T-cell (primary cell): ENCODE data around the gene CCN6. TPM values are rescaled to one million over a fixed set of nuclear protein-coding genes. Genes with fewer than 3 reads are reported as not detected.
A peak's percentile ranks its signal among the peaks of the same experiment; 100 is the strongest.

Experiments used
- ATAC-seq, 4 experiments: fragments of 200-7000 bp in 3 of 4; fragments of 150-1000 bp in 1 of 4; cut with Tn5 transposase; replicated peaks in 1 of 4; 1 replicate in 3 of 4; 2 replicates in 1 of 4; pipeline ENCODE4 v1.10.0; 2021; ENCODE audit warnings: moderate library complexity in 3 of 4, mild to moderate bottlenecking in 2 of 4, moderate number of reproducible peaks in 1 of 4
- CTCF ChIA-PET, 2 donors: fragments of 300-600 bp; sonication (Branson Sonifier 250); formaldehyde crosslinking; loops; one replicate each; lab custom pipeline; 2022; ENCODE audit warnings: antibody characterized with exemption in 2 of 2; lab: Charles Lee
- POLR2A ChIA-PET, 2 donors: fragments of 300-600 bp; sonication (Branson Sonifier 250); formaldehyde crosslinking; loops; one replicate each; lab custom pipeline; 2022; ENCODE audit warnings: antibody characterized with exemption in 2 of 2; lab: Charles Lee
- DNase-seq, 35 experiments: peaks; one replicate each; pipeline versions ENCODE4 v3.0.0 to v3.0.0-alpha.2; 2013 to 2023
- H3K27ac ChIP-seq: one replicate; pipeline ENCODE4 v1.5.1; 2013; ENCODE audit warnings: low read length
- H3K27me3 ChIP-seq, 2 experiments: replicated peaks in 1 of 2; 1 replicate in 1 of 2; 2 replicates in 1 of 2; pipeline versions ENCODE4 v1.6.1 to v1.7.0; 2013; ENCODE audit warnings: low read length in 1 of 2, mixed read lengths in 1 of 2; ENCODE audit not compliant: control insufficient read depth in 2 of 2, insufficient read depth in 2 of 2; ENCODE audit errors: extremely low read depth in 1 of 2
- H3K36me3 ChIP-seq, 2 donors: 1 replicate in 1 of 2; 2 replicates in 1 of 2; pipeline versions ENCODE4 v1.6.1 to v1.7.0; 2013; ENCODE audit warnings: low read length in 1 of 2; ENCODE audit not compliant: control insufficient read depth in 2 of 2, insufficient read depth in 1 of 2; ENCODE audit errors: extremely low read depth in 1 of 2
- H3K4me1 ChIP-seq, 2 experiments: 1 replicate in 1 of 2; 2 replicates in 1 of 2; pipeline versions ENCODE4 v1.6.1 to v1.7.0; 2013; ENCODE audit warnings: low read length in 2 of 2, mixed read lengths in 1 of 2; ENCODE audit not compliant: insufficient read depth in 2 of 2, control insufficient read depth in 1 of 2; ENCODE audit errors: extremely low read depth in 1 of 2
- H3K4me3 ChIP-seq, 2 donors: 1 replicate in 1 of 2; 2 replicates in 1 of 2; pipeline versions ENCODE4 v1.5.1 to v1.7.0; 2013; ENCODE audit warnings: mild to moderate bottlenecking in 2 of 2, low read length in 1 of 2, moderate library complexity in 1 of 2; ENCODE audit not compliant: control insufficient read depth in 1 of 2; ENCODE audit errors: extremely low read depth in 1 of 2
- H3K9me3 ChIP-seq: 2 replicates; pipeline ENCODE4 v1.7.0; 2013
- H3K27ac Mint-ChIP-seq, 2 donors: one replicate each; pipeline ENCODE4 v1.8.0; 2020 to 2021; ENCODE audit warnings: mild to moderate bottlenecking in 2 of 2, mixed read lengths in 2 of 2
- H3K27me3 Mint-ChIP-seq, 2 donors: one replicate each; pipeline ENCODE4 v1.8.0; 2021 to 2022; ENCODE audit warnings: mixed read lengths in 2 of 2
- H3K36me3 Mint-ChIP-seq: one replicate; pipeline ENCODE4 v1.8.0; 2021; ENCODE audit warnings: mixed read lengths
- H3K4me1 Mint-ChIP-seq, 3 donors: one replicate each; pipeline ENCODE4 v1.8.0; 2020 to 2022; ENCODE audit warnings: mixed read lengths in 3 of 3, mild to moderate bottlenecking in 1 of 3
- H3K4me3 Mint-ChIP-seq, 3 donors: one replicate each; pipeline ENCODE4 v1.8.0; 2020 to 2022; ENCODE audit warnings: mild to moderate bottlenecking in 3 of 3, mixed read lengths in 3 of 3, moderate library complexity in 3 of 3
- H3K9me3 Mint-ChIP-seq, 3 donors: one replicate each; pipeline ENCODE4 v1.8.0; 2020 to 2022; ENCODE audit warnings: mixed read lengths in 3 of 3
- WGBS: methylation state at CpG from one replicate; pipeline ENCODE4 v1.1.5; 2013; ENCODE audit warnings: missing lambda C conversion rate; ENCODE audit not compliant: insufficient coverage; 5-methylcytosine and 5-hydroxymethylcytosine counted together
- total RNA-seq, 35 experiments: library from RNA in 6 of 35; stranded (reverse) in 6 of 35; fragments of 120-200 nt in 1 of 35; gene quantifications; one replicate each; pipeline versions ENCODE4 v1.2.1 to v1.2.4 and lab custom pipeline; 2013 to 2026

The CCN6 gene
- total RNA-seq, 5 donors from 2014 or later (not counting 1 experiment from before 2014, with no cell fraction given), result not detected

- peaks cover 2 to 10% (median 4%) of the 10 kb centered on the region in 3 donors for H3K4me1 Mint-ChIP-seq
- no peak for ATAC-seq
- H3K27ac Mint-ChIP-seq, result no peak overlapping the region
- Histone ChIP-seq H3K36me3 (no peaks in the 10 kb centered on the region), H3K4me1 (no peaks in the 10 kb centered on the region), H3K4me3 (no peak overlapping the region), H3K27ac (no peak overlapping the region), H3K9me3 (no peaks in the 10 kb centered on the region), H3K27me3 (no peaks in the 10 kb centered on the region)
- DNase-seq, result no peak
- ChIA-PET CTCF (no interaction called here), POLR2A (interaction anchor here in 1 of 2 donors (0.6 kb wide), 1 partner anchor 211 kb away, joined by 3 read pairs; no protein-coding TSS in a partner anchor)
- H3K4me3 Mint-ChIP-seq, result no peak overlapping the region
- no peaks in the 10 kb centered on the region for H3K36me3 Mint-ChIP-seq
- WGBS, result no CpG with 5 or more reads among the region's 3 CpGs
- H3K9me3 Mint-ChIP-seq, result no peaks in the 10 kb centered on the region
- no peaks in the 10 kb centered on the region for H3K27me3 Mint-ChIP-seq
These were observed 9.1 kb downstream of the CCN6 start for GRCh38 chr6:112062966-112063365.

- Histone ChIP-seq H3K4me1 (no peaks in the 10 kb centered on the region), H3K9me3 (no peaks in the 10 kb centered on the region), H3K36me3 (peaks cover 0 to 4% of the 10 kb centered on the region in 2 donors), H3K27me3 (no peaks in the 10 kb centered on the region), H3K27ac (no peak overlapping the region), H3K4me3 (no peak overlapping the region)
- Mint-ChIP-seq H3K9me3 (no peaks in the 10 kb centered on the region), H3K27me3 (no peaks in the 10 kb centered on the region), H3K4me3 (no peak overlapping the region), H3K36me3 (no peaks in the 10 kb centered on the region), H3K27ac (no peak overlapping the region), H3K4me1 (peaks cover 2 to 10% (median 4%) of the 10 kb centered on the region in 3 donors)
- ChIA-PET POLR2A (no interaction called here), CTCF (no interaction called here)
- DNase-seq (no peak), ATAC-seq (no peak)
- no CpG with 5 or more reads among the region's 6 CpGs for WGBS
These were observed 11.6 kb downstream of the CCN6 start for GRCh38 chr6:112065426-112065986.

GRCh38 chr6:112066606-112067005 lies 12.7 kb downstream of the CCN6 start:
- peaks cover 0 to 6% of the 10 kb centered on the region in 2 donors for H3K36me3 ChIP-seq
- no peak for ATAC-seq
- no peaks in the 10 kb centered on the region for H3K27me3 ChIP-seq
- no peak overlapping the region for H3K4me3 ChIP-seq
- no peak overlapping the region for H3K27ac ChIP-seq
- DNase-seq, result no peak
- H3K4me1 ChIP-seq, result no peaks in the 10 kb centered on the region
- POLR2A ChIA-PET, result interaction anchor here in 1 of 2 donors (0.7 to 1.4 kb wide), 2 partner anchors 13 to 370 kb away, joined by 3 to 4 read pairs; no protein-coding TSS in a partner anchor
- 65% methylated on average over 2 of the region's 3 CpGs for WGBS
- H3K9me3 Mint-ChIP-seq, result no peaks in the 10 kb centered on the region
- peaks cover 2% of the 10 kb centered on the region for H3K36me3 Mint-ChIP-seq
- CTCF ChIA-PET, result interaction anchor here in 1 of 2 donors (0.5 kb wide), 1 partner anchor 288 kb away, joined by 11 read pairs; no protein-coding TSS in a partner anchor
- no peak overlapping the region for H3K27ac Mint-ChIP-seq
- no peaks in the 10 kb centered on the region for H3K27me3 Mint-ChIP-seq
- H3K4me3 Mint-ChIP-seq, result no peak overlapping the region
- no peaks in the 10 kb centered on the region for H3K9me3 ChIP-seq
- peaks cover 2 to 10% (median 4%) of the 10 kb centered on the region in 3 donors for H3K4me1 Mint-ChIP-seq

- no CpG with 5 or more reads among the region's 4 CpGs for WGBS
- Histone ChIP-seq H3K4me3 (no peak overlapping the region), H3K27ac (no peak overlapping the region), H3K36me3 (peaks cover 0 to 24% of the 10 kb centered on the region in 2 donors), H3K4me1 (peaks cover 0 to 6% of the 10 kb centered on the region in 2 experiments), H3K9me3 (no peaks in the 10 kb centered on the region), H3K27me3 (no peaks in the 10 kb centered on the region)
- no peak overlapping the region for H3K27ac Mint-ChIP-seq
- H3K9me3 Mint-ChIP-seq, result no peaks in the 10 kb centered on the region
- peaks cover 8 to 11% (median 9%) of the 10 kb centered on the region in 3 donors for H3K4me1 Mint-ChIP-seq
- no peak for DNase-seq
- H3K36me3 Mint-ChIP-seq, result peaks cover 35% of the 10 kb centered on the region
- no peaks in the 10 kb centered on the region for H3K27me3 Mint-ChIP-seq
- POLR2A ChIA-PET, result interaction anchor here (0.6 to 0.7 kb wide), 4 partner anchors 31 to 1207 kb away, joined by 3 to 5 read pairs (median 4); no protein-coding TSS in a partner anchor
- H3K4me3 Mint-ChIP-seq, result no peak overlapping the region
- ATAC-seq, result no peak
- CTCF ChIA-PET, result interaction anchor here (0.5 to 0.7 kb wide), 4 partner anchors 42 to 1203 kb away, joined by 3 to 5 read pairs (median 3); no protein-coding TSS in a partner anchor
These were observed 27.7 kb downstream of the CCN6 start for GRCh38 chr6:112081569-112081968.

- peaks cover 0 to 9% of the 10 kb centered on the region in 2 experiments for H3K4me1 ChIP-seq
- peak overlapping the region; percentile 28 to 46 (median 28) for H3K4me3 Mint-ChIP-seq
- peaks cover 0 to 5% of the 10 kb centered on the region in 2 experiments for H3K27me3 ChIP-seq
- no peaks in the 10 kb centered on the region for H3K9me3 ChIP-seq
- H3K4me1 Mint-ChIP-seq, result peaks cover 9 to 12% (median 11%) of the 10 kb centered on the region in 3 donors
- DNase-seq (no peak), ATAC-seq (no peak)
- ChIA-PET POLR2A (interaction anchor here in 1 of 2 donors (0.6 to 1.3 kb wide), 2 partner anchors 481 to 571 kb away, joined by 3 read pairs; no protein-coding TSS in a partner anchor), CTCF (interaction anchor here (1.0 to 2.9 kb wide), 5 partner anchors 15 to 78 kb away, joined by 3 to 16 read pairs (median 4); no protein-coding TSS in a partner anchor)
- peaks cover 0 to 12% of the 10 kb centered on the region in 2 donors for H3K36me3 ChIP-seq
- no peaks in the 10 kb centered on the region for H3K9me3 Mint-ChIP-seq
- H3K27ac ChIP-seq, result no peak overlapping the region
- H3K27ac Mint-ChIP-seq, result no peak overlapping the region
- 63% methylated on average over 1 of the region's 8 CpGs for WGBS
- peaks cover 7 to 15% of the 10 kb centered on the region in 2 donors for H3K27me3 Mint-ChIP-seq
- peaks cover 28% of the 10 kb centered on the region for H3K36me3 Mint-ChIP-seq
- H3K4me3 ChIP-seq, result no peak overlapping the region
These were observed 31.6 kb downstream of the CCN6 start for GRCh38 chr6:112085286-112086065.

GRCh38 chr6:112086744-112087135 lies 32.8 kb downstream of the CCN6 start:
- Mint-ChIP-seq H3K4me1 (peaks cover 9 to 12% (median 11%) of the 10 kb centered on the region in 3 donors), H3K27me3 (peaks cover 11 to 19% of the 10 kb centered on the region in 2 donors), H3K4me3 (no peak overlapping the region), H3K27ac (no peak overlapping the region), H3K36me3 (peaks cover 25% of the 10 kb centered on the region), H3K9me3 (no peaks in the 10 kb centered on the region)
- Histone ChIP-seq H3K36me3 (peaks cover 0 to 9% of the 10 kb centered on the region in 2 donors), H3K27ac (peak overlapping the region; percentile 89), H3K9me3 (no peaks in the 10 kb centered on the region), H3K27me3 (peaks cover 0 to 5% of the 10 kb centered on the region in 2 experiments), H3K4me1 (peaks cover 0 to 9% of the 10 kb centered on the region in 2 experiments), H3K4me3 (peak overlapping the region; percentile 83 to 88)
- ATAC-seq, result peak; percentile 1 to 18 (median 10)
- DNase-seq, result peak in 1 of 35 experiments; percentile 41
- WGBS, result 0% methylated on average over 2 of the region's 8 CpGs
- POLR2A ChIA-PET, result interaction anchor here (0.6 to 1.9 kb wide), 13 partner anchors 9 to 1271 kb away, joined by 3 to 9 read pairs (median 4); partner anchors contain the start of genes AMD1 (in 1 of the 2), CDK19 (in 1 of the 2), REV3L (in 1 of the 2) and RPF2 (in 1 of the 2)
- CTCF ChIA-PET, result interaction anchor here (0.6 to 2.9 kb wide), 17 partner anchors 9 to 1210 kb away, joined by 3 to 18 read pairs (median 4); partner anchors contain the start of gene REV3L (in 1 of the 2)
